ENCODE data around the gene KIF21B.

GRCh38 chr1:201022820-201023516 is 546 bp downstream of the KIF21B start:
- TF ChIP-seq POLR2AphosphoS5 (IDR thresholded peaks at IDR 0.05; ENCODE audit: low read depth, low read length) (0 out of 2 replicates have a peak, but pooled peaks have one; percentile 13), POLR2A (IDR thresholded peaks at IDR 0.05; ENCODE audit: low read depth, low read length) (no peak; the same call in 1 of the 2 replicates)
